Stimulated activated CD4-positive, alpha-beta T cell treated with anti-CD3 and anti-CD28 coated beads, Interleukin-4, amount 100 ng/mL, for 24 hours (primary cell): ENCODE data around the gene FSTL4.

Experiments used
- DNase-seq: peaks from one replicate; pipeline ENCODE4 v3.0.0-alpha.2; 2020

FSTL4 gene

GRCh38 chr5:133251296-133252132 is 360.8 kb downstream of the FSTL4 start:
- no peak for DNase-seq

GRCh38 chr5:133250527-133250926 is 361.8 kb downstream of the FSTL4 start:
- DNase-seq = no peak

DNA sequence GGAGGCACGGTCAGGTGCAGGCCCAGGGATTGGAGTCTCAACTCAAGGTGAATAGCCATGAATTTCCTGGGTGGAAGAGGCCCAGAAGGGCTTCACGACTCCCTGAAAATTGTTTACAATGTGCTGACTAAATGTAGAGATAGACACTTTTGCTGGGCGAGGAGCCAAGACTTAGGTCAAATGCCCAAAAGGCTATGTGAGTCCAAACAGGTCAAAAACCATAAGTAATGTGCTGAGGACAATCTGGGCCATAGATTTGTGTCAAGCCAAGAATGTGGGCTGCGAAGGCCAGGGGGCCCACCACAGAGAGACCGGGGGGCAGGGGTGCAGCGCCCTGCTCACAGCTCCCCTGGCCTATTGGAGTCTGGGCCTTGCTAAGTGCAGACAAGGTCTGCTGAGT is 362.7 kb downstream of the FSTL4 start:
- no peak for DNase-seq

DNA sequence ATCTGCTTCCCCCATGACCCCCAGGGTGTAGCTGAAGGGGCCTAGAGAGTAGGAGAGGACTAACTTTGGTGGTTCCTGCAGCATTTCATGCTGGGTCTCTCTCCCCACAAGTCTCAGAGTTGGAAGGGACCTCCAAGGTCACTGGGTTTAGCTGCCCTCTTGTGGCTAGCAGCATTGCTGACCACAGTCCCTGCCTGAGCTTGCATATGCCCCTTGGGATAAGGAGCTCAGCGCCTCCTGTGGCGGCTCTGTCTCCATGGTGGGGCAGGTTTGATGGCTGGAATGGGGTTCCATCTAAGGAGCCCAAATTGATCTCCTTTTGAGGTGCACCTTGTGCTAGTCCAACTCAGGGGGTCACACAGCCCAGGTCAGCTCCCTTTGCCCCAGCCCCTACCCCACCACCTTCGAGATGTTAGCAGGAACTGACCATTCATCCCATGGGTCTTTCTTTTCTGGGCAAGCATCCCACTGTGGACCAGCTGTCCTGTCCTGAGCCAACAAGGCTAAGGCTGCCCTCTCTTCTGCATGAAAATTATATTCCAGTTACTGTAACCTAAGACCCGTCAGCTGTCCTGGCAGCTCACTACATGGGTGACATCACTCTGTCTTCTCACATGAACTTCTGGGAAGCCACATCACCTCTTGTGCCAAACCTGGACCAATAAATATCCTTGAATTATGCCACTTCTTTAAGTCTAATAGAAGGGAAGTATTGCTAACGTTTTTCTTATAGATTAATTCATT is 364.3 kb downstream of the FSTL4 start:
- no peak for DNase-seq

DNA sequence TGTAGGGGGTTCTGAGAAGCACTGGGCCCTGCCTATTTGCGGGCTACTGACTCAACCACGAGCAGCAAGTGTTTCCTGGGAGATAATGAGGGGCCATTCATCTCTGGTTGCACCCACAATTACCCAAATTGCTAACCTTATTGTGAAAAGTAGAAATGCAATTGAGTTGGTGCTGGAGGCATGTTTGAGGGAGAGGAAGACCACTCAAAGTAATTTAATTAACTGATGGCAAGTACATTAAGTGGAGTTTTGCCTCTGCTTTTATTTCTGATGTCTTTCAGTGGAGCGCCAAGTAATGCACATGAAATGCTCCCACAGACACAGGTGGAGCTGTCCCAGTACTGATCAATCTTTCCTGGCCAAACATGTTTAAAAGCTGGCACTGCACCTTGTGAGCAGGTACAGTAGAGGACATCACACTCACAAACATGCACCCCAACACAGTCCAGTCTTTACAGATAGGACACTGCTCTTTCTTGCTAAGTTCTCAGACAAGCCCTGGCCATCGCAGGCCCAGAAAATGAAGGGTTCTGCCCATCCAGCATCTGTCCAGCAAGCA is 365.1 kb downstream of the FSTL4 start:
- no peak for DNase-seq

GRCh38 chr5:133246376-133247150 is 365.8 kb downstream of the FSTL4 start:
- DNase-seq = no peak

DNA sequence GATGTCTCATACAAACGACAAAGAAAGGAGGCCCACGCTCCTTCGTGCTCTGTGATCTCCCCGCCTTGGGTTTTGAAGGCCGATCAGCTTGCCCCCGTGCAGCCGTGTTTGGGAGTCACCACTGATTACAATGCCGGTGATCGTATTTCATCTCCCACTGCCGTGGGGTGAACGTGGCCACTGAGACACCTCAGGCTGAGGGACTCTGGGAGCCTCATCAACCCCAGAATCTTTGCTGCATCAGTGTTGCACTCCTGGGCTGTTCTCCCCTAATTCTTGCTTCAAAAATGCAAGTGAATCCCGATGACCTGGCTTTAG is 366.3 kb downstream of the FSTL4 start:
- no peak for DNase-seq

- DNase-seq = peak; percentile 35
These were observed 366.9 kb downstream of the FSTL4 start for GRCh38 chr5:133245191-133246052.

DNA sequence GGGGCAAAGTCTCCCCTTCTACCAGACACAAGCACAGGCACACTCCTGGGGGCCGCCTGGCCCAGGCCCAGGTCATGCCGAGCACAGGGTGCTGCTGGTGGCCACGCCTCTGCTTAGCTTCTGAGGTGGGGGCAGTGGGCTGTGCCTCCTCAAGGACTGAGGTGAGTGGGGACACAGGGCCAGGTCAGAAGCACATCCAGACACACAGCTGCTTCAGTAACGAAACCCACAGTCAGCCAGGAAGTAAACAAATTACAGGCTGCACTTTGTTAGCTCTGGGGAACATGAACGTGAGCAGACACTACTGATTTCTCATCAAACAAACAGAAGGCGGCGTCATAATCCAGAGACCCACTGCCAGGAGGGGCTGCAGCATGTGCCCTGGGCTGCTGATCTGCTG is 368.1 kb downstream of the FSTL4 start:
- no peak for DNase-seq

DNA sequence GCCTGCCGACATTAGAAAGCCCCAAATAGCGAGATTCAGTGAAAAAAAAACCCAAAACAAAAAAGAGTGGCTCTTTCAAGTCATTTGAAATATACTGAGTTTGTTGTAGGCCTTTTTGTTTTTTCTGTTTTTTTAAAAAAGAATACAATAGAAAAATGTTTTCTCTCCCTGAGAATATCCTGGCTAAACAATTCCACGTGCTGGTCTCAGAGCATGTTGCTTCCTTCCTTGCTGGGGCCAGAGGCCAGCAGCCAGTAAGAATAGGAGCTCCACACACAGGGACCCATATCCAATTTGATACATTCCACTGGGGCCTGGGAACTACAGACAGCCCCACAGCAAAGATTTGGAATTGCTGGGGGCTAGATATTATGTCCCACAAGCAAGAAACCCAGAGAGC is 369.1 kb downstream of the FSTL4 start:
- no peak for DNase-seq

GRCh38 chr5:133242221-133242835 is 370.0 kb downstream of the FSTL4 start:
- no peak for DNase-seq

- no peak for DNase-seq
These were observed 370.9 kb downstream of the FSTL4 start for GRCh38 chr5:133241179-133242092.

DNA sequence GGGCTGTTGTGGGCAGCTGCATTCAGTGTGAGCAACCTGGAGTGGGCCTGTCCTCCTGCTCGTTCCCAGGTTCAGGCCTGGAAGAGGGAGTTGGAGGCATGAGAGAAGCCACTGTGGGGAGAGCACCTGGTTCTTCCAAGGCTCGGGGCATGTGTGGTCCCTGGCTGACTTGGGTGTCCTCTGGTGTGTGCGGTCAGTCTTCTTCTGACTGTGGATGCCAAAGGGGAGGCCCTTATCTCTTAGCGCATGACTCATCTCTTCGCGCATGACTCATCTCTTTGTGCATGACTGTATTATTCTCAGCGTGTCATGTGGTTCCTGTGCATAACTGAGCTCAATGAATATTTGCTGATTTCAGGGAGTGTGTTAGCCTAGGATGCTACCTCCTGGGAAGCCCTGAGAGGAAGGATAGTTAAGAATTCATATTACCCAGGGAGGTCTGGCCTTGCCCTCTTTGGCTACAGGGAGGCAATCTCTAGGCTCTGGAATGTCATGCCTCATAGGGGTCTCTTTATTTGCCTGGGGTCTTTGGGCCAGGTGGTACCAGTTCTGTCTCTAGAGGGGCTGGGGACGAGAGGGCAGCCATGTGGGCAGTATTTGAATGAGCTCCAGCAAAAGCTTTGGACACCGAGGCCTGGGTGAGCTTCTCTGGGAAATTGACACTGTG is 371.8 kb downstream of the FSTL4 start:
- DNase-seq = peak; percentile 50

DNA sequence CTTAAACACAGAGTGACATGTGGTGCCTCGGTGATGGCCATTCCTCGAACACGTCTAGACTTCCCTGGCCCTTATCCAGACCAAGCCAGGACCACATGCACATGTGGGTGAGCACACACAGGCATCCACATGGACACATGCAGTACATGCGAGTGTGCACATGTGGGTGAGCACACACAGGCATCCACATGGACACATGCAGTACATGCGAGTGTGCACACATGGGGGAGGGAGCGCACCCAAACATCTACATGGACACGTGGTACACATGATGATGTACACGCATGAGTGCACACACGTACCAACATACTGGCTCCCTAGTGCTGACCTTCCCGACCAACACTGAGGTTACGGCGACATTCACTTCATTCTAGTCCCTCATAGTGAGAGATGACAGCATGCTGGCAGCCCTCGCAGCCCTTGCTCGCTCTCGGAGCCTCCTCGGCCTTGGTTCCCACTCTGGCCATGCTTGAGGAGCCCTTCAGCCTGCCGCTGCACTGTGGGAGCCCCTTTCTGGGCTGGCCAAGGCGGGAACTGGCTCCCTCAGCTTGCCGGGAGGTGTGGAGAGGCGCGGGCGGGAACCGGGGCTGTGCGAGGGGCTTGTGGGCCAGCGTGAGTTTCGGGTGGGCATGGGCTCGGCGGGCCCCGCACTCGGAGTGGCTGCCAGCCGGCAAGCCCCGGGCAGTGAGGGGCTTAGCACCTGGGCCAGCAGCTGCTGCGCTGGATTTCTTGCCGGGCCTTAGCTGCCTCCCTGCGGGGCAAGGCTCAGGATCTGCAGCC is 373.7 kb downstream of the FSTL4 start:
- DNase-seq = no peak

DNA sequence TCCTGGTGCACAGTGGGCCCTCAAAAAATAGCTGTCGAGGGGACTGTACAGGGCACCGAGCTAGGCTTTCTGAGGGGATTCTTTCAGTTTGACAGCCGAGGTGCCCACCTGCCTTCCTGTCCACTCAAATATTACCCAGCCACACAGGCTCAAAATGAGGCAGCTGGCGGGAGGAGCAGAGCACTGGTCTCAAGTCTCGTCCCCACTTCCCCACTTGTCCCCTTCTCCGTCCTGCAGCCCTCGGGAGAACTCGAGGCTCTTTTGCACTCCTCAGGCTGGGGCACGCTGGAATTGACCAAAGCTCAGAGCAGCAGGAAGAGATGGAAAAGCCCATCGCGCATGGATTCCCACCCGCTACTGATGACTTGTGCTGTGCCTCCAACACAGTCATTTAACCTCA is 375.4 kb downstream of the FSTL4 start:
- DNase-seq = no peak

GRCh38 chr5:133236541-133236951 is 375.8 kb downstream of the FSTL4 start:
- no peak for DNase-seq

DNA sequence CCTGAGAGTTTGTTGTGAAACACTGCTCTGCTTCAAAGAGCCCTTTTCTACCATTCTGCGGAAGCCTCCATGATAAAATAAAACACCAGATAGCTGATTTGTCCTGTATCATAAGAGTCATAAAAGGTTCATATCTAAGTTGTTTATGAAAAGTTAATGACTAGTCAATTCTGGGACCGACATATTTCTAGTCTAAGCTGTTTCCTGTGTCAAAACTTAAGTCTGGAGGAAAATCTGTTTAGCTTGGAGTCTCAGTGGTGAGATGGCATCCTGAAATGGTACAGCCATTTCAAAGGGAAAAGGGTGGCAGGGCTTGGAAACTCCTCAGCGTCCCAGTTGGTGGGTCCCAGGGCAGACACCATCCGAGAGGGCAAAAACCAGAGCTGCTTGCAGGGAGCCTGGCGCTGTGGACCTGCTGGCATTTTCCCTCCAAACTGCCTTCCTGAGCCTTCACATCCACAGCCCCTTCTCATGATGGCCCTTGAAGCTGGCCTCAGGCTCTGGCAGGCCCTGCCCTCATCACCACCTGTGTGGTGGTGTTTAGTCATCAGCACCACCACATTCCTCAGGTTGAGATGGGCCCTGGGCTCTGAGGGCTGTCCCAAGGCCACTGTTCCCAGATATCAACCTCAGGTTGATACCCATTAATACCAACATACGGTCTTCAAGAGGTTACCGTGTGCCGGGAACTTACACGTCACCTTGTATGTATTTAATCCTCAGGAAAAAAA is 376.5 kb downstream of the FSTL4 start:
- no peak for DNase-seq

GRCh38 chr5:133234911-133235310 is 377.4 kb downstream of the FSTL4 start:
- no peak for DNase-seq

DNA sequence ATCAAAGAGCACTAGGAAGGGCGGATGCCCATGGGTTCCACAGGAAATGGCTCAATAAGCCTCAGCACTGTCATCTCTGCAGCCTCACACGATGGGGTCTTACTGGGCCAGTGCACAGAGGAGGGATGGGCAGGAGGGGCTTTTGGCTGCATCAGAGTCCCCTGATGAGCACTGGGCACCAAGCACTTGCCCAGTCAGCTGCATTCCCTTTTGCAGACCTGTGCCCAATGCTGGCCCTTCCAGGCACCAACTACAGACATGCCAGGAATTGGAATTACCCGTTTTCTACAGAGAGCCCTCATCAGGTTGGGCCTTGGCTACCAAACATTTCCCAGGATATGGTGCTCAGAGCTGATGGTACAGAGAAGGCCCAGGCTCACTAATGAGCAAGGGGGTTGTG is 378.1 kb downstream of the FSTL4 start:
- no peak for DNase-seq
